WI38 (cell line): ENCODE results near the gene B2M.

ENCODE experiments used
- H3K4me3 ChIP-seq: 2 replicates; pipeline ENCODE4 v1.5.1; 2011; ENCODE audit warnings: low read depth, mild to moderate bottlenecking, control low read depth, low read length
- CTCF ChIP-seq: IDR thresholded peaks from 2 replicates; pipeline ENCODE4 v1.5.1; 2012; ENCODE audit warnings: low read depth, mild to moderate bottlenecking, control low read depth, low read length

Gene B2M

GRCh38 chr15:44763187-44763586, 51.9 kb downstream of the B2M start:
- H3K4me3 ChIP-seq: no peak overlapping the region
- no peak for TF ChIP-seq CTCF

GRCh38 chr15:44763848-44764247, 52.5 kb downstream of the B2M start:
- no peak for TF ChIP-seq CTCF
- no peak overlapping the region for H3K4me3 ChIP-seq

GRCh38 chr15:44765036-44765435, 53.7 kb downstream of the B2M start:
- no peak for TF ChIP-seq CTCF
- H3K4me3 ChIP-seq: no peak overlapping the region
